Tibial nerve (tissue), 4 donors: ENCODE measurements around the gene PDILT.

ENCODE experiments used
- CTCF ChIP-seq, 5 experiments: fragments of 200-600 bp in 3 of 5; fragments of 450-650 bp in 2 of 5; sonication (generic) in 3 of 5; IDR thresholded peaks; one replicate each; pipeline ENCODE4 v1.5.1; 2016 to 2019; ENCODE audit warnings: antibody characterized with exemption in 5 of 5, mild to moderate bottlenecking in 3 of 5, moderate library complexity in 2 of 5
- EP300 ChIP-seq, 2 donors: sonication (generic); formaldehyde crosslinking; IDR thresholded peaks; one replicate each; pipeline ENCODE4 v1.6.1; 2017; ENCODE audit warnings: antibody characterized with exemption in 2 of 2, mild to moderate bottlenecking in 1 of 2
- POLR2A ChIP-seq, 2 donors: fragments of 450-650 bp; IDR thresholded peaks; one replicate each; pipeline ENCODE4 v1.6.1; 2017; ENCODE audit warnings: antibody characterized with exemption in 2 of 2, mild to moderate bottlenecking in 2 of 2, moderate library complexity in 2 of 2

GRCh38 chr16:20380782-20381181 lies 23.8 kb downstream of the PDILT start:
- TF ChIP-seq CTCF (IDR thresholded peaks at IDR 0.05), result no peak
- no peak for TF ChIP-seq POLR2A (IDR thresholded peaks at IDR 0.05)
- no peak for TF ChIP-seq EP300 (IDR thresholded peaks at IDR 0.05)
